HG02610 (cell line): ENCODE data around the gene SNAP29.
"Not testable (repeated sequence)": the region's sequence is repeated elsewhere in the genome, so short reads cannot be mapped to it uniquely, and the experiment has no call there.

Source experiments
- ATAC-seq: cut with Tn5 transposase; IDR thresholded peaks from one replicate; pipeline ENCODE4 v1.9.1; 2021; ENCODE audit warnings: mild to moderate bottlenecking, moderate library complexity; ENCODE audit not compliant: unreplicated experiment

Gene SNAP29

DNA sequence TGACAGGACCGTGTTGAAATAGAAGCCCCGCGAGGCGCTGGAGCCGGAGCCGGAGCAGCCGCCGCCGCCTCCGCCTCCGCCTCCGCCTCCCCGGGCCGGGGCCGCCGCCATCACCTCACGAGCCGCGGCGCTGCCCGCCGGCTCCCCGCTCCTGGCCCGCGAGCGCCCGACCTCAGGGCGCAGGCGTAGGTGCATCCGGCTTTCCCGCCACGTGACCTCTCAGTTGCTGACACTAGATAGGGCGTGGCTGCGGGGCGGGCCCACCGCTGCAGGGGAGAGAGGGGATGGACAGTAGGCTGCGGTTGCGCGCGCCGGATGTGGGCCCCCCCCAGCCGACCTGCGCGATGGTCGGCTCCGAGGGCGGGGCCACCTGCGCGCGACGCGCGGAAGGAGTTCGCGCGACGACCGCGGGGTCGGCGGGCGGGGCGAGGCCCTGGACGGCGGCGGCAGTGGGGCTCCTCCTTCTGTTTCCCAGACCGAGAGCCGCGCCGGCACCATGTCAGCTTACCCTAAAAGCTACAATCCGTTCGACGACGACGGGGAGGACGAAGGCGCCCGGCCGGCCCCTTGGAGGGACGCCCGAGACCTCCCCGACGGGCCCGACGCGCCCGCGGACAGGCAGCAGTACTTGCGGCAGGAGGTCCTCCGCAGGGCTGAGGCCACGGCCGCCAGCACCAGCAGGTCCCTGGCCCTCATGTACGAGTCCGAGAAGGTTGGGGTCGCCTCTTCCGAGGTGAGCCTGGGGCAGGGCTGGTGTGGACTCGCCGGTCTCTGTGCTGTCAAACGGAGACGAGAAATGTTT is at the start of gene SNAP29, which contains the start of gene PI4KA:
SNAP29 (plus strand) TSS at position 393 of the 802 bp plus-strand sequence; CDS start at position 497, 104 bp downstream.
PI4KA (minus strand) TSS at position 197 of the 802 bp plus-strand sequence; CDS start at position 111, 86 bp downstream.
- ATAC-seq, result peak; percentile 95

DNA sequence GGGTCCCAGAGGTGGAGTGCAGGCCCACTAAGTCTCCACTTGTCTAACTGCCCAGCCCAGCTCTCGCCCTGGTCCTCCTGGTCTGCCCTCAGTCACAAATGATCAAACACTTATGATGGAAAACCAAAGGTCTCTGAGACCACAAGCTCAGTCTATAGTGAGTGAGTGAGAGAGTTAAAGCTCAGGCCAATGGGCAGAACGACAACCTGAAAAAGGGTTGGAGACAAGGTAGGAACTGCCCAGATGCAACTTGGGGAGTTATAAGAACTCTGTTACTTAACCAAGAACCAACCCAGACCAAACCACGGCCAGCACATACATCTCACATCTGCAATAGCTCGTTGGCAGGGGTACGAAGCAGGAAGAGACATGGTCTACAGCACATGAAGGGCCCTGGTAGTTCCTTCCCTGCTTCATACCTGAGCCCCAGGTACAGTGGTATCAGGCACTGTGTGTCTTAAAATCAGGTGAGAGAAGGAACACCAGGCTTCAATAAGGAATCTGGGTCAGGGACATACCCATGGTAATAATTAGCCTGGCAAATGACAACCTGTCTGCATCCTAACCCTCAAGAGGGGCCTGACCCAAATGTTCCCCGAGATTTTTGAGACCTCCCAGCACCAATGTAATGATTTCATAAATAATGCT is 49.1 kb upstream of the SNAP29 start:
- no peak for ATAC-seq

GRCh38 chr22:20810645-20811044 is 48.2 kb upstream of the SNAP29 start:
- ATAC-seq, result no peak

- ATAC-seq, result no peak
Measured at GRCh38 chr22:20811171-20811570, 47.6 kb upstream of the SNAP29 start.

DNA sequence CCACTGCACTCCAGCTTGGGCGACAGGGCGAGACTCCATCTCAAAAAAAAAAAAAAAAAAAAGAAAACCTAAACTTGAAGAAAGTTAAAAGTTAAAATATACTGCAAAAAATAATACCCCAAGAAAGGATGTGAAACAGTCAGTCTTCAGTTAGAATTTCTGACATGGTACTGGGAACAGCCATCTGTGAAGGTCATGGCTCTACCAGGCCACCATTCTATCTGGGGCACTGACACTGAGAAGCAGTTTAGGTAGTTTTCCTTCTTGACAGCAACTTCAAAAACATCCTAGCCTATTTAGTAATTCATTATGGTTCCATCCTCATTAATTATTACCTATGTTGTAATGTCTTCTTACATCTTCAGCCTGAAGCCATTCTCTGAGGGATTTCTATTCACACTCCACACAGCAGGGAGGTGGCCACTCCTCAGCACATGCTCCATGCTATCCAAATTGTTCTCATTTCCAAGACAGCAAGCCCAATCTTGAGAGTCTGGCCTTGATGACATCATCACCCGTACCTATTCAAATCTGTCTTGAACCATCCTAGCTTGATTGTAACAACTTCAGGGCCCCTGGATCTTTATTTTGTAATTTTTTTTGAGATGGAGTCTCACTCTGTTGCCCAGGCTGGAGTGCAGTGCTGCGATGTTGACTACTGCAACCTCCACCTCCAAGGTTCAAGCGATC is 46.7 kb upstream of the SNAP29 start:
- ATAC-seq, result no peak

- no peak for ATAC-seq
Measured at GRCh38 chr22:20813056-20813455, 45.8 kb upstream of the SNAP29 start.

DNA sequence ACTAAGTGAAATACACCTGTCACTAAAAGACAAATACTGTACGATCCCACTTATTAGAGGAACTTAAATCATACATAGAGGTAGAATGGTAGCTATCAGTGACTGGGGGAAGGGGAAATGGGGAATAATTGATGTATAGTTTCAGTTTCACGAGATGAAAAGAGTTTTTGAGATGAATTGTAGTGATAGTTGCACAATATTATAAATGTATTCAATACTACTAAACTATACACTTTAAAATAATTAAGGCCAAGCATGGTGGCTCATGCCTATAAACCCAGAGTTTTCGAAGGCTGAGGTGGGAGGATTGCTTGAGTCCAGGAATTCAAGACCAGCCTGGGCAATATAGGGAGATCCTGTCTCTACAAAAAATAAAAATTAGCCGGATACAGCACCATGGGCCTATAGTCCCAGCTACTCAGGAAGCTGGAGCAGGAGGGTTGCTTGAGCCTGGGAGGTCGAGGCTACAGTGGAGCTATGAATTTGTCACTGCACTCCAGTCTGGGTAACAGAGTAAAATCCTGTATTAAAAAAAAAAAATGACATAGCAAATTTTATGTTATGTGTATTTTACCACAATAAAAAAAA is 44.5 kb upstream of the SNAP29 start:
- no peak for ATAC-seq

- no peak for ATAC-seq
Measured at GRCh38 chr22:20815477-20816050, 43.2 kb upstream of the SNAP29 start.

GRCh38 chr22:20816559-20816958 is 42.2 kb upstream of the SNAP29 start:
- ATAC-seq, result no peak

- ATAC-seq, result no peak
Measured at GRCh38 chr22:20818471-20818870, 40.3 kb upstream of the SNAP29 start.

DNA sequence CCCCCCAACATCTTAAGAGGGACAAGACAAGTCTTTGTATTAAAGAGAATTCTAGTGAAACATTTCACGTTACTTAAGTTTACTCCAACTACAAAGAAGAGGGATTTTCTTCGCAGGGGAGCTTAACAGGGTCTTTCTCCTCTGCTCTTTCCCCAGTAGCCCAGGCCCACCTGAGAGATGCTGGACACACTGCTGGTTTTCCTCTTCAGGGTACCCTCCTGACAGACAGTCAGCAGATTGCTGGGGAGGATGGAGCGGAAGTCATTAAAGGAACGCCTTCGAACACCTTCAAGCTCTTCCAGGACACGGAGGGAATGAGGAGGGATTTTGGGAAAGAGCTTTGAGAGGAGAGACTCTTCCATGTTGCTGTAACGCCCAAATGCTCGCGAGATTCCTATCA is 39.3 kb upstream of the SNAP29 start:
- no peak for ATAC-seq

GRCh38 chr22:20821717-20822239 is 37.0 kb upstream of the SNAP29 start:
- ATAC-seq, result not testable (repeated sequence)

DNA sequence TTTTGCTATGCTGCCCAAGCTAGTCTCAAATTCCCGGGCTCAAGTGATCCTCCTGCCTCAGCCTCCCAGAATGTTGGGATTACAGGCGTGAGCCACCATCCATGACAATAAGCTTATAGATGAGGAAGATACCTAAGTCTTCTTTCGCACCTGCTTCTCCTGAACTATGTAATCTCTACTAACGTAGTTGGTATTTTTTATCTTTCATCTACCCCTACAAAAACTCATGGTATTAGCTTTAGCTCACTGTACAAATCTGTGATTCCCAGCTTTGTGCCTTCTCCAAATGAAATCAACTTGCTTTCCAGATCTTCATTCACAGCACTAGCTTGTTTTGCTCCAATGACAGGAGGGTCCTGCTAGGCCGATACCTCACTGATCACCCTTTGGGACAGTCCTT is 36.6 kb upstream of the SNAP29 start:
- no peak for ATAC-seq

DNA sequence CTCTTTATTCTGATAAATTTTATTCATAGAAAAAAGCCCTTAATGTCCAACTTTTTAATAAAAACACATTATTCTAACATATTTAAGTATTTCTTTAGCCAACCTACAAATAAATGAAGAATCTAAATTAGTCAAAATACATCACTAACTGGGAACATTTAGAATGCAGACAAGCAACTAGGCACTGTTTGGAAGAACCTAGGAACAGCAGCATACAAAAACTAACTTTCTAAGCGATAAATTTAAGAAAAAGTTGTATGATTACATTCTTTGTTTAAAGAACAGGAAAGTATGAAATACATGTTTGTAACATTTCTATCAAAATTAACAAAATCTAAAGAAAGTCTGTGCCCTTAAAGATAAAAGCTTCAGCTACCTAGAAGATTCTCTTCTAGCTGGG is 35.5 kb upstream of the SNAP29 start:
- ATAC-seq, result no peak

DNA sequence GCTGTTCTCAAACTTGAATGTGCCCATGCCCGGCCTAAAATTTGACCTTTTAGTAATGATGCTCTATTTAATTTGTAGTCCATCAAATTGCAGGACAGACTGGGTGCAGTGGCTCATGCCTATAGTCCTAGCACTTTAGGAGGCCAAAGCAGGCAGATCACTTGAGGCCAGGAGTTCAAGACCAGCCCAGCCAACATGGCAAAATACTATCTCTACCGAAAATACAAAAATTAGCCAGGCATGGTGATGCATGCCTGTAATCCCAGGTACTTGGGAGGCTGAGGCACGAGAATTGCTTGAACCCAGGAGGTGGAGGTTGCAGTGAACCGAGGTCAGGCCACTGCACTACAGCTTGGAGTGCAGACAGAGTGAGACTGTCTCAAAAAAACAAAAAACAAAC is 33.6 kb upstream of the SNAP29 start:
- ATAC-seq, result not testable (repeated sequence)

- no peak for ATAC-seq
Measured at GRCh38 chr22:20825624-20826023, 33.2 kb upstream of the SNAP29 start.

DNA sequence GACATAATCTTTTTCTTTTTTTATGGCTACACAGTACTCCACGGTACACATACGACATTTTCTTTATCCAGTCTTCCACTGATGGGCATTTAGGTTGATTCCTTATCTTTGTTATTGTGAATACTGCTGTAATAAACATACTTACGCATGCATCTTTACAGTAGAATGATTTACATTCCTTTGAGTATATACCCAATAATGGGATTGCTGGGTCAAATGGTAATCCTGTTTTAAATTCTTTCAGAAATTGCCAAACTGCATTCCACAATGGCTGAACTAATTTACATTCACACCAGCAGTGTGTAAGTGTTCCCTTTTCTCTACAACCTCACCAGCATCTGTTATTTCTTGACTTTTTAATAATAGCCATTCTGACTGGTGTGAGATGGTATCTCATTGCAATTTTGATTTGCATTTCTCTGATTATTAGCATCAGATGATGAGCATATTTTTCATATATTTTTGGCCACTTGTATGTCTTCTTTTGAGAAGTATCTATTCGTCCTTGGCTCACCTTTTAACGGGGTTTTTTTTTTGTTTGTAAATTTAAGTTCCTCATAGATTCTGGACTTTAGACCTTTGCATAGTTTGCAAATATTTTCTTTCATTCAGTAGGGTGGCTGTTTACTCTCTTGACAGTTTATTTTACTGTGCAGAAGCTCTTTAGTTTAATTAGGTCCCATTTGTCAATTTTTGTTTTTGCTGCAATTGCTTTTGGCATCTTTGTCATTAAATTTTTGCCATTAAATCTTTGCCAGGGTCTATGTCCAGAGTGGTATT is 32.2 kb upstream of the SNAP29 start:
- ATAC-seq, result not testable (repeated sequence)

DNA sequence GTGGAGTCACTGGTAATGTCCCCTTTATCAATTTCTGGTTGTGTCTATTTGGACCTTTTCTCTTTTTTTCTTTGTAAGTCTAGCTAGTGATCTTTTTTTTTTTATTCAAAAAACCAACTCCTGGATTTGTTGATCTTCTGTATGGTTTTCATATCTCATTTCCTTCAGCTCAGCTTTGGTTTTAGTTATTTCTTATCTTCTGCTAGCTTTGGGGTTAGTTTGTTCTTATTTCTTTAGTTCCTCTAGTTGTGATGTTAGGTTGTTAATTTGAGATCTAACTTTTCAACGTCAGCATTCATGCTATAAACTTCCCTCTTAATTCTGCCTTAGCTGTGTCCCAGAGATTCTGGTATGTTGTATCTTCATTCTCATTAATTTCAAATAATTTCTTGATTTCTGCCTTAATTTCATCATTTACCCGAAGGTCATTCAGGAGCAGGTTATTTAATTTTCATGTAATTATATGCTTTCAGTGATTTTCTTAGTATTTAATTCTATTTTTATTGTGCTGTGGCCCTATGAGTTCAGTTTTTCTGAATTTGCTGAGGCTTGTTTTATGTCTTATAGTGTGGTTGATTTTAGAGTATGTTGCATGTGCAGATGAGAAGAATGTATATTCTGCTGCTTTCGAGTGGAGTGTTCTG is 29.2 kb upstream of the SNAP29 start:
- ATAC-seq, result no peak

DNA sequence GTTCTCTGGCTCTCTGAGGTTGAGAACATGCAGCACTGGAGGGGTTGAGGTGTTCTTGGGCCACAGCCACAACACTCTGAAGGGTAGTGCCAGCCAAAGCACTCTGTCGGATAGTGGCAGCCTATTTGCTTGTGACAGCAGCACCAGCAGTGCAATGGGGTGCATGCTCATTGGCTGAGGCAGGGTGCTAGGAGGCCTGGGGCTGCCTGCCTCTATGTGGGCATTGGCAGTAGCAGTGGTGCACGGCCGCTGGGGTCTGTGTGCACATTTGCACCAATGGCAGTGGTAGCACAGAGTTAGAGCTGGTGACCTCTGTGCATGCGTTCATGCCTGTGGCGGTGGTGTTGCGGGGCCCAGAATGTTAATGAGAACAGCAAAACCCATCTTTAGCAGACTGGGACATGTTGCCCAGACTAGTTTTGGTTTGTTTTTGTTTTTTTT is 25.6 kb upstream of the SNAP29 start:
- ATAC-seq, result no peak
